HG03060 (cell line): ENCODE data around the gene CERS5.
"Not testable (repeated sequence)": the region's sequence is repeated elsewhere in the genome, so short reads cannot be mapped to it uniquely, and the experiment has no call there.

Experiments used
- ATAC-seq: cut with Tn5 transposase; IDR thresholded peaks from one replicate; pipeline ENCODE4 v1.9.1; 2021; ENCODE audit warnings: low read depth, moderate number of reproducible peaks; ENCODE audit not compliant: unreplicated experiment

CERS5 gene

GRCh38 chr12:50187084-50187900, 20.1 kb upstream of the CERS5 start:
- peak; percentile 48 for ATAC-seq

- ATAC-seq = no peak
These were observed 19.5 kb upstream of the CERS5 start for GRCh38 chr12:50186681-50187080.

GRCh38 chr12:50185970-50186663, 18.9 kb upstream of the CERS5 start:
- ATAC-seq = no peak

GRCh38 chr12:50185301-50185895, 18.2 kb upstream of the CERS5 start:
- ATAC-seq = no peak

GRCh38 chr12:50184261-50184660, 17.1 kb upstream of the CERS5 start:
- ATAC-seq = no peak

- ATAC-seq = no peak
These were observed 15.3 kb upstream of the CERS5 start for GRCh38 chr12:50182461-50182860.

- no peak for ATAC-seq
These were observed 14.5 kb upstream of the CERS5 start for GRCh38 chr12:50181691-50182090.

- ATAC-seq = no peak
These were observed 8.5 kb upstream of the CERS5 start for GRCh38 chr12:50175716-50176026.

GRCh38 chr12:50174971-50175715, 8.0 kb upstream of the CERS5 start:
- no peak for ATAC-seq

- no peak for ATAC-seq
These were observed 445 bp downstream of the CERS5 start for GRCh38 chr12:50166799-50167048.

- no peak for ATAC-seq
These were observed 2.2 kb downstream of the CERS5 start for GRCh38 chr12:50164963-50165362.

GRCh38 chr12:50162230-50162629, 4.9 kb downstream of the CERS5 start:
- ATAC-seq = no peak

- no peak for ATAC-seq
These were observed 6.5 kb downstream of the CERS5 start for GRCh38 chr12:50160643-50161042.

GRCh38 chr12:50157259-50157658, 9.9 kb downstream of the CERS5 start:
- no peak for ATAC-seq

- ATAC-seq = no peak
These were observed 10.5 kb downstream of the CERS5 start for GRCh38 chr12:50156641-50157040.

GRCh38 chr12:50154947-50155346, 12.2 kb downstream of the CERS5 start:
- ATAC-seq = not testable (repeated sequence)

- no peak for ATAC-seq
These were observed 16.0 kb downstream of the CERS5 start for GRCh38 chr12:50151047-50151687.

- ATAC-seq = no peak
These were observed 17.9 kb downstream of the CERS5 start for GRCh38 chr12:50149311-50149710.

GRCh38 chr12:50148011-50148410, 19.2 kb downstream of the CERS5 start:
- ATAC-seq = not testable (repeated sequence)

GRCh38 chr12:50147281-50147680, 19.9 kb downstream of the CERS5 start:
- no peak for ATAC-seq

GRCh38 chr12:50145439-50145838, 21.7 kb downstream of the CERS5 start:
- no peak for ATAC-seq
